GM12878 (cell line): Measurements from ENCODE around the gene CHST15. TPM values are rescaled to one million over a fixed set of nuclear protein-coding genes. Genes with fewer than 3 reads are reported as not detected.

Experiments used
- ATAC-seq: fragments of 200-7000 bp; cut with Tn5 transposase; 3 replicates; pipeline ENCODE4 v1.9.1; 2020; ENCODE audit warnings: mild to moderate bottlenecking, moderate library complexity
- BruUV-seq: library from RNA; stranded (reverse); fragments of 400-500 nt; replicated peaks from 2 replicates; lab custom pipeline; 2021; lab: Mats Ljungman, UMichigan
- CTCF ChIA-PET: fragments of 300-600 bp; sonication (Branson Sonifier 250); formaldehyde crosslinking; extraction: SDS; loops from one replicate; lab custom pipeline; 2021; ENCODE audit warnings: inconsistent platforms; lab: Yijun Ruan, JAX
- POLR2A ChIA-PET: fragments of 350-600 bp; formaldehyde crosslinking; extraction: SDS; loops from one replicate; lab custom pipeline; 2021; ENCODE audit warnings: inconsistent platforms; lab: Charles Lee
- RAD21 ChIA-PET: fragments of 300-600 bp; sonication (Branson Sonifier 250); formaldehyde crosslinking; loops from one replicate; lab custom pipeline; 2023; ENCODE audit warnings: antibody characterized with exemption; ENCODE audit not compliant: unreplicated experiment; lab: Charles Lee
- SMC1A ChIA-PET: fragments of 300-600 bp; sonication (Branson Sonifier 250); formaldehyde crosslinking; loops from one replicate; lab custom pipeline; 2023; ENCODE audit not compliant: unreplicated experiment, uncharacterized antibody; lab: Charles Lee
- DNase-seq: peaks from one replicate; pipeline ENCODE4 v3.0.0-alpha.2; 2011; ENCODE audit warnings: low read depth, low spot score
- FAIRE-seq: peaks from 3 replicates; lab custom pipeline; 2011; peaks lifted over from hg19 to GRCh38; lab: Jason Lieb, UNC
- H2AFZ ChIP-seq: 2 replicates; pipeline ENCODE4 v1.6.0; 2011; ENCODE audit warnings: low read depth, low read length, control low read depth; ENCODE audit not compliant: control insufficient read depth
- H3K27ac ChIP-seq: 2 replicates; pipeline ENCODE4 v1.5.1; 2011; ENCODE audit warnings: control low read depth; ENCODE audit not compliant: control insufficient read depth, insufficient read depth
- H3K27me3 ChIP-seq, 2 experiments: replicated peaks in 1 of 2; 2 replicates each; pipeline versions ENCODE4 v1.6.0 to v1.6.1; 2011; ENCODE audit warnings: low read length in 1 of 2; ENCODE audit not compliant: control insufficient read depth in 2 of 2, insufficient read depth in 2 of 2
- H3K36me3 ChIP-seq, 2 experiments: 2 replicates each; pipeline ENCODE4 v1.5.1; 2011; ENCODE audit warnings: low read length in 1 of 2; ENCODE audit not compliant: control insufficient read depth in 2 of 2, insufficient read depth in 2 of 2
- H3K4me1 ChIP-seq: 2 replicates; pipeline ENCODE4 v1.6.1; 2011; ENCODE audit warnings: mild to moderate bottlenecking, low read length, moderate library complexity, mixed read lengths; ENCODE audit not compliant: control insufficient read depth, insufficient read depth
- H3K4me2 ChIP-seq: 2 replicates; pipeline ENCODE4 v1.6.0; 2011; ENCODE audit warnings: control low read depth; ENCODE audit not compliant: control insufficient read depth, insufficient read depth
- H3K4me3 ChIP-seq: fragments of 200-600 bp; sonication (generic); 2 replicates; pipeline ENCODE4 v1.5.1; 2016
- H3K79me2 ChIP-seq: 2 replicates; pipeline ENCODE4 v1.6.0; 2011; ENCODE audit warnings: low read length; ENCODE audit not compliant: control insufficient read depth, insufficient read depth
- H3K9ac ChIP-seq: 2 replicates; pipeline ENCODE4 v1.8.0; 2011; ENCODE audit warnings: low read length, control low read depth, mixed read lengths; ENCODE audit not compliant: control insufficient read depth, insufficient read depth
- H3K9me3 ChIP-seq: replicated peaks from 3 replicates; pipeline ENCODE4 v1.5.1; 2011; ENCODE audit warnings: mild to moderate bottlenecking, low read length; ENCODE audit not compliant: control insufficient read depth, insufficient read depth
- H4K20me1 ChIP-seq: 2 replicates; pipeline ENCODE4 v1.6.0; 2011; ENCODE audit not compliant: control insufficient read depth, insufficient read depth
- ASH2L ChIP-seq: fragments of 300-600, 200-600 bp; sonication (generic); IDR thresholded peaks from 2 replicates; pipeline ENCODE4 v1.6.1; 2017; ENCODE audit warnings: low read depth, mild to moderate bottlenecking, borderline replicate concordance
- CBFB ChIP-seq: IDR thresholded peaks from 2 replicates; pipeline ENCODE4 v1.6.1; 2016; ENCODE audit warnings: antibody characterized with exemption, low read depth
- CEBPB ChIP-seq, 2 experiments: fragments of 150-350 bp in 1 of 2; IDR thresholded peaks; 2 replicates each; pipeline ENCODE4 v1.6.1; 2012 to 2014; ENCODE audit warnings: low read depth in 2 of 2, low read length in 2 of 2, borderline replicate concordance in 1 of 2, inconsistent platforms in 1 of 2
- EGR1 ChIP-seq, 2 experiments: IDR thresholded peaks; 1 replicate in 1 of 2; 2 replicates in 1 of 2; pipeline ENCODE4 v1.6.1; 2011 to 2012; ENCODE audit warnings: low read depth in 2 of 2, low read length in 2 of 2, borderline replicate concordance in 1 of 2, mild to moderate bottlenecking in 1 of 2, moderate library complexity in 1 of 2
- HDAC2 ChIP-seq: fragments of 200-600 bp; sonication (generic); IDR thresholded peaks from 2 replicates; pipeline ENCODE4 v1.6.1; 2017
- IKZF2 ChIP-seq, 2 experiments: fragments of 450-650 bp; IDR thresholded peaks; 2 replicates each; pipeline ENCODE4 v1.6.1; 2017; ENCODE audit warnings: mild to moderate bottlenecking in 2 of 2, moderate library complexity in 2 of 2
- RELA ChIP-seq: fragments of 450-650 bp; IDR thresholded peaks from 2 replicates; pipeline ENCODE4 v1.8.0; 2014; ENCODE audit warnings: borderline replicate concordance; ENCODE audit not compliant: partially characterized antibody
- SIN3A ChIP-seq: IDR thresholded peaks from 2 replicates; pipeline ENCODE4 v1.6.1; 2012; ENCODE audit warnings: low read depth, low read length, improper control_type of control experiment
- SIX5 ChIP-seq: IDR thresholded peaks from 2 replicates; pipeline ENCODE4 v1.6.1; 2011; ENCODE audit warnings: mild to moderate bottlenecking, low read depth, low read length, moderate library complexity; ENCODE audit not compliant: severe bottlenecking
- SP1 ChIP-seq: IDR thresholded peaks from one replicate; pipeline ENCODE4 v1.6.1; 2011; ENCODE audit warnings: low read depth, low read length
- ZBTB11 ChIP-seq: fragments of 450-650 bp; formaldehyde crosslinking; IDR thresholded peaks from 2 replicates; pipeline ENCODE4 v1.5.0; 2022; ENCODE audit warnings: mild to moderate bottlenecking, missing genetic modification characterization
- ZSCAN29 ChIP-seq: fragments of 450-650 bp; IDR thresholded peaks from 2 replicates; pipeline ENCODE4 v1.6.1; 2017; ENCODE audit warnings: mild to moderate bottlenecking, moderate library complexity
- WGBS: methylation state at CpG from one replicate; pipeline ENCODE4 v1.1.6; 2016; ENCODE audit warnings: low lambda C conversion rate; ENCODE audit not compliant: insufficient replicate concordance, insufficient coverage; ENCODE audit errors: missing lambda C conversion rate; 5-methylcytosine and 5-hydroxymethylcytosine counted together
- in situ Hi-C: fragments of 300-500 bp; cut with MboI; formaldehyde crosslinking; loops from 9 replicates; pipeline ENCODE4 v1.14.3; 2018; ENCODE audit warnings: mixed read lengths
- intact Hi-C: fragments of 100-400 bp; cut with micrococcal nuclease; formaldehyde crosslinking; loops from one replicate; pipeline ENCODE4 v1.14.2; 2022; ENCODE audit not compliant: unreplicated experiment
- polyA plus RNA-seq, 11 experiments: library from polyadenylated mRNA; depleted of rRNA in 4 of 11; unstranded in 6 of 11; stranded (reverse) in 5 of 11; fragments of >200 nt; fragmentation: Nextera tagmentation in 4 of 11; fragmentation: Illumina TruSeq in 1 of 11; extraction: Ambion mirVana in 4 of 11; extraction: Trizol in 1 of 11; gene quantifications; 1 replicate in 1 of 11; 2 replicates in 10 of 11; pipeline versions ENCODE4 v1.2.1 to v1.2.3, GENCODE V29; 2011 to 2016; ENCODE audit warnings: inconsistent platforms in 2 of 11, missing spikeins in 2 of 11, low read depth in 1 of 11
- total RNA-seq, 4 experiments: library from RNA; depleted of rRNA in 3 of 4; stranded (reverse); fragments of >200 nt in 3 of 4; fragmentation: Illumina TruSeq in 1 of 4; extraction: Trizol in 1 of 4; gene quantifications; 2 replicates each; pipeline versions ENCODE4 v1.2.1 to v1.2.3, GENCODE V29; 2013 to 2021
- TF ChIP-seq, protein P1 (sequence below): fragments of 450-650 bp; IDR thresholded peaks from 2 replicates; pipeline ENCODE4 v1.6.1; 2016; ENCODE audit warnings: mild to moderate bottlenecking
- TF ChIP-seq, protein P2 (sequence below): fragments of 450-650 bp; IDR thresholded peaks from 2 replicates; pipeline ENCODE4 v1.6.1; 2016; ENCODE audit warnings: mild to moderate bottlenecking

The CHST15 gene
- total and polyA plus RNA-seq, 10 of the 15 experiments (the other 5 are each of a cell fraction or from before 2014, with no cell fraction given) = 0.02 to 0.53 (median 0.05) TPM; not detected in 1

DNA sequence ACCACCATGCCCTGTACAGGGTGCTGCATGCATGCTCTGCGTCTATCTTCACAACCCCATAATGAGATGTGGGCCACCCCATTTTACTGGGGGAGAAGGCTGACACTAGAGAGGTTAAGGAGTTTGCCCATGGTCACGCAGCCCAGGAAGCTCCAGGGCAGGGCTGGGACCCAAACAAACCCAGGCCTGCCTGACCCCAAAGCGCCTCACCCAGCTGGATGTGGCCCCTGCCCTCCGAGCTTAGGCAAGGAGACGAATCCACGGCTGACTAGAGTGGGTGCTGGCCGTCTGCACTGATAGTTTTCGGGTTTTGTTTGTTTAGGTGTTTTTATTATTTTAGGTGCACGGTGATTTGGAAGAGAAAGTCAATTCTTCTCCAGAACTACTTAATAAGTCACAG lies 65.7 kb downstream of the CHST15 start (continued):
- TF ChIP-seq, protein P1, sequence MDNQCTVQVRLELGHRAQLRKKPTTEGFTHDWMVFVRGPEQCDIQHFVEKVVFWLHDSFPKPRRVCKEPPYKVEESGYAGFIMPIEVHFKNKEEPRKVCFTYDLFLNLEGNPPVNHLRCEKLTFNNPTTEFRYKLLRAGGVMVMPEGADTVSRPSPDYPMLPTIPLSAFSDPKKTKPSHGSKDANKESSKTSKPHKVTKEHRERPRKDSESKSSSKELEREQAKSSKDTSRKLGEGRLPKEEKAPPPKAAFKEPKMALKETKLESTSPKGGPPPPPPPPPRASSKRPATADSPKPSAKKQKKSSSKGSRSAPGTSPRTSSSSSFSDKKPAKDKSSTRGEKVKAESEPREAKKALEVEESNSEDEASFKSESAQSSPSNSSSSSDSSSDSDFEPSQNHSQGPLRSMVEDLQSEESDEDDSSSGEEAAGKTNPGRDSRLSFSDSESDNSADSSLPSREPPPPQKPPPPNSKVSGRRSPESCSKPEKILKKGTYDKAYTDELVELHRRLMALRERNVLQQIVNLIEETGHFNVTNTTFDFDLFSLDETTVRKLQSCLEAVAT = no peak
- TF ChIP-seq HDAC2 = no peak
- no peak for TF ChIP-seq CBFB
- no peak for TF ChIP-seq ZSCAN29
- no peak for TF ChIP-seq IKZF2 (IDR thresholded peaks at IDR 0.05)
- TF ChIP-seq EGR1 (IDR thresholded peaks at IDR 0.05; ENCODE audit: borderline replicate concordance in 1 of 2, low read depth in 2 of 2, low read length in 2 of 2) = no peak
- TF ChIP-seq, protein P2, sequence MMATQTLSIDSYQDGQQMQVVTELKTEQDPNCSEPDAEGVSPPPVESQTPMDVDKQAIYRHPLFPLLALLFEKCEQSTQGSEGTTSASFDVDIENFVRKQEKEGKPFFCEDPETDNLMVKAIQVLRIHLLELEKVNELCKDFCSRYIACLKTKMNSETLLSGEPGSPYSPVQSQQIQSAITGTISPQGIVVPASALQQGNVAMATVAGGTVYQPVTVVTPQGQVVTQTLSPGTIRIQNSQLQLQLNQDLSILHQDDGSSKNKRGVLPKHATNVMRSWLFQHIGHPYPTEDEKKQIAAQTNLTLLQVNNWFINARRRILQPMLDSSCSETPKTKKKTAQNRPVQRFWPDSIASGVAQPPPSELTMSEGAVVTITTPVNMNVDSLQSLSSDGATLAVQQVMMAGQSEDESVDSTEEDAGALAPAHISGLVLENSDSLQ = no peak
- no peak for TF ChIP-seq SP1
- TF ChIP-seq RELA = no peak
- TF ChIP-seq CEBPB (IDR thresholded peaks at IDR 0.05; ENCODE audit: borderline replicate concordance in 1 of 2, low read depth in 2 of 2, low read length in 2 of 2) = no peak
- no peak for TF ChIP-seq SIN3A

DNA sequence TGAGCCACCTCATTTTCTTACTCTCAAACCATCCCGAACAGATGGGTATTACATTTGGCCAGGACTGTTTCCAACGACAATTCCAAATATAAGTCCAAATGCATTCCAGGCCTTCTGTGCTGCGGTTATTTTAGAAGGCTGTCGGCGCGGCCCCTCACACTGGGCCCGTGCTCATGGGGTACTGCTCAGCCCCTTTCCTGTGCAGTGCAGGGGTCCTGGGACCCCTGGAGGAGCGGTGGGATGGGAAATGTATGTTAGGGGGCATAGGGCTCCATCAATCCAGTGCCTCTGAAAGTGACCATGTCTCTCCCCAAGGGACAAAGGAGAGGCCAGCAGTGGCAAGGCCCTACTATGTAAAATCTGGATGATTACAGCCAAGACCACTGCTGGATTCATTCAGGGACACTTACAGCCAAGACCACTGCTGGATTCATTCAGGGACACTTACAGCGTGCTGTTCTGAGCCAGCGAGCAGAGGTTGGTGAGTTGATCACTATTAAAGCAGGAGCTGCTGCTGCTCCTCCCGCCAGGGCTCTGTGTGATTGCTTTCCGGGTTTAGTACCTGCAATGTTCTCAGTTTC lies 66.3 kb downstream of the CHST15 start:
- Histone ChIP-seq H2AFZ (no peak overlapping the region), H3K9ac (no peak overlapping the region), H3K79me2 (no peaks in the 10 kb centered on the region), H3K4me2 (no peak overlapping the region), H3K4me3 (no peak overlapping the region), H3K27ac (no peak overlapping the region), H3K9me3 (no peaks in the 10 kb centered on the region), H3K4me1 (no peaks in the 10 kb centered on the region), H3K27me3 (peaks cover 0 to 2% of the 10 kb centered on the region in 2 experiments; a peak in 2 of 4 replicates), H3K36me3 (no peaks in the 10 kb centered on the region), H4K20me1 (no peaks in the 10 kb centered on the region)
- in situ Hi-C loops = no loop called here
- ChIA-PET SMC1A (interaction anchor here (1.3 to 1.7 kb wide), 2 partner anchors 362 kb away, joined by 3 to 8 read pairs; no protein-coding TSS in a partner anchor), POLR2A (no interaction called here), CTCF (interaction anchor here (0.9 to 1.2 kb wide), 3 partner anchors 15 to 362 kb away, joined by 3 to 4 read pairs (median 3); no protein-coding TSS in a partner anchor), RAD21 (no interaction called here)
- ATAC-seq (no peak), FAIRE-seq (no peak), DNase-seq (no peak)
- intact Hi-C loops = no loop called here
- BruUV-seq = no TSS peak
- WGBS = 50% methylated on average over 12 of the region's 12 CpGs
- TF ChIP-seq SIX5 (no peak), ZBTB11 (CRISPR knock-in tag) (no peak), ASH2L (no peak)
- TF ChIP-seq, all 136 proteins: peak for 0
